G401.6 (cell line): Measurements from ENCODE around the gene CPN2.

Source experiments
- FAIRE-seq: peaks from 2 replicates; lab custom pipeline; 2012; peaks lifted over from hg19 to GRCh38; lab: Jason Lieb, UNC

CPN2 gene, protein sequence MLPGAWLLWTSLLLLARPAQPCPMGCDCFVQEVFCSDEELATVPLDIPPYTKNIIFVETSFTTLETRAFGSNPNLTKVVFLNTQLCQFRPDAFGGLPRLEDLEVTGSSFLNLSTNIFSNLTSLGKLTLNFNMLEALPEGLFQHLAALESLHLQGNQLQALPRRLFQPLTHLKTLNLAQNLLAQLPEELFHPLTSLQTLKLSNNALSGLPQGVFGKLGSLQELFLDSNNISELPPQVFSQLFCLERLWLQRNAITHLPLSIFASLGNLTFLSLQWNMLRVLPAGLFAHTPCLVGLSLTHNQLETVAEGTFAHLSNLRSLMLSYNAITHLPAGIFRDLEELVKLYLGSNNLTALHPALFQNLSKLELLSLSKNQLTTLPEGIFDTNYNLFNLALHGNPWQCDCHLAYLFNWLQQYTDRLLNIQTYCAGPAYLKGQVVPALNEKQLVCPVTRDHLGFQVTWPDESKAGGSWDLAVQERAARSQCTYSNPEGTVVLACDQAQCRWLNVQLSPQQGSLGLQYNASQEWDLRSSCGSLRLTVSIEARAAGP

DNA sequence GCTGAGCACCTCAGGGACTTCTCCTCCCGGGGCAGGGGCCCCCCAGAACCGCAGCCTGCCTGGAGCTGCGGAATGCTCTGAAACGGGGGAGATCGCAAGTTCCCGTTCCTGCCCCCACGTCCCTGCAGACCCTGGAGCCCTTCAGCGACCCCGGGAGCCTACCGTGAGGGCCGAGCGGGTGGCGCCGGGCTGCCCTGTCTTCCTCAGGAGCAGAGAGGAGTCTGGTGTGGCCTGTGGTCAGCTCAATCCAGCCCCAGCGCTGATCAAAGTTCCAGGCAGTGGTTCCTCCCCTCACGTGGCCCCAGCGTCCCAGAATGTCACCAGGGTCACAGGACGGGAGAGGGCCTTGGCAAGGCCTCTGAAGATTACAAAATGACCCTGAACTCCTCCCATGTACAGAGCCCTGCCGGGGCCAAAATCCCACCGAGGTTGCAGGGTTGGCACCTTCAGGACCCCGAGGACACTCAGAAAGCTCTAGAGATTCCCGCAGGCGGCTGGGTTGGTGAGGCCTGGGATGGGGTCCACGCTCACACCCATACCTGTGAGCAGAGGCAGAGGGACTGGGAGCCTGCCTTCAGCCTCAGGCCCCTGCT is at the start of gene CPN2:
CPN2 (minus strand) TSS at position 249 of the 593 bp plus-strand sequence. CDS start 8,626 bp downstream, outside the sequence.
- FAIRE-seq: no peak

DNA sequence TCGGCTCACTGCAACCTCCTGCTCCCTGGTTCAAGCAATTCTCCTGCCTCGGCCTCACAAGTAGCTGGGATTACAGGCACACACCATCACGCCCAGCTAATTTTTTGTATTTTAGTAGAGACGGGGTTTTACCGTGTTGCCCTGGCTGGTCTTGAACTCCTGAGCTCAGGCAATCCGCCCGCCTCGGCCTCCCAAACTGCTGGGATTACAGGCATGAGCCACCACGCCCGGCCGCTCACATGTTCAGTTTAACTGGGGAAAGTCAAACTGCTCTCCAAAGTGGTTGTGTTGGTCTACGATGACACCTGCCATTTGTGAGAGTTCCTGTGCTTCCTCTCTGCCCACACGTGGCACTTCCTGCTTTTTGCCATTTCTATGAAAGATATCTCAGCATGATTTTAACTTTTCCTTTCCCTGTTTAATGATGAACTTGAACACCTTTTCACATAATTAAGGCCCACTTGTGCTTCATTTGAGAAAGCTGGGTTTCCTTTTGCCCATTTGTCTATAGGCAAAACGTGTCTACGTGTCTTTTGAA is 48.8 kb upstream of the CPN2 start:
- no peak for FAIRE-seq

DNA sequence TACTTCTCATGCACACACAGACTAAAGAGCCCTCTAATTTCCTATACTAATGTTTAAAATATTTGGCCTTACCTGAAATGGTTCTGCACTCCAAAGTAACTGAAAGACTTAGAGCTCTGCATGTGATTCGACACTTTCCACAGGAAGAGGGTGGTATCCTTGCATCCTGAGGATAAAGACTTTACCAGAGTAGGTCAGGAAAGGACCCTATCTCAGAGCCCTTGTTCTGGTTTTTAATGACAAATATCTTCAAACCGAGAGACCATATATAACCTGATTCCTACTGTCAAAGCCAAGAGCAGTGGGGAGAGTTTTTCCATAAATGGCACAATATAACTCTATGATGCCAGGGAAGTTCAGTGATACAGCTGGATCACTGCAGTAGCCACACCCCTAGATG is 48.0 kb upstream of the CPN2 start, which contains the start of gene GP5:
GP5 (minus strand) TSS at position 101 of the 400 bp plus-strand sequence. CDS start 984 bp downstream, outside the sequence.
- FAIRE-seq: no peak

DNA sequence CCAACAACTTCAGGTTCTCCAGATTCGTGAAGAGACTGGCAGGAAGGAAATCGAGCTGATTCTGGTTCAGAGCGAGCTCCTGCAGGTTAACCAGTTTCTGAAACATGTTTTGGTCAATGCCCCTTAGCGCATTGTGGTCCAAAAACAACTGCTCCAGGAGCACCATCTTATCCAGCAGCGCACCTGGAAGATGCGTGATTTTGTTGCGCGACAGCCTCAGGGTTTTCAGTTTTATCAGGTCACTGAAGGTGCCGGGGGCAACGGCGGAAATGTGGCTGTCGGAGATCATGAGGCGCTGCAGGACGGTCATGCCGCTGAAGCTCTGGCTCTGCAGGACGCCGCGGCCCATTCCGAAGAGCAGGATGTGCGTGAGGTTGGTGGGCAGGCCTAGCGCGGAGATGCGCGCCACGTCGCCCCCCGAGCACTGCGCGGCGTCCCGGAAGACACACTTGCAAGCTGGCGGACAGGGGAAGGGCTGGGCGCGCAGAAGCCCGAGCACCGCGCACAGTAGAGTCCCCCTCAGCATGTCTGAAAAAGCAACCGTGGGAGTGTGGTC is 46.7 kb upstream of the CPN2 start:
- no peak for FAIRE-seq

DNA sequence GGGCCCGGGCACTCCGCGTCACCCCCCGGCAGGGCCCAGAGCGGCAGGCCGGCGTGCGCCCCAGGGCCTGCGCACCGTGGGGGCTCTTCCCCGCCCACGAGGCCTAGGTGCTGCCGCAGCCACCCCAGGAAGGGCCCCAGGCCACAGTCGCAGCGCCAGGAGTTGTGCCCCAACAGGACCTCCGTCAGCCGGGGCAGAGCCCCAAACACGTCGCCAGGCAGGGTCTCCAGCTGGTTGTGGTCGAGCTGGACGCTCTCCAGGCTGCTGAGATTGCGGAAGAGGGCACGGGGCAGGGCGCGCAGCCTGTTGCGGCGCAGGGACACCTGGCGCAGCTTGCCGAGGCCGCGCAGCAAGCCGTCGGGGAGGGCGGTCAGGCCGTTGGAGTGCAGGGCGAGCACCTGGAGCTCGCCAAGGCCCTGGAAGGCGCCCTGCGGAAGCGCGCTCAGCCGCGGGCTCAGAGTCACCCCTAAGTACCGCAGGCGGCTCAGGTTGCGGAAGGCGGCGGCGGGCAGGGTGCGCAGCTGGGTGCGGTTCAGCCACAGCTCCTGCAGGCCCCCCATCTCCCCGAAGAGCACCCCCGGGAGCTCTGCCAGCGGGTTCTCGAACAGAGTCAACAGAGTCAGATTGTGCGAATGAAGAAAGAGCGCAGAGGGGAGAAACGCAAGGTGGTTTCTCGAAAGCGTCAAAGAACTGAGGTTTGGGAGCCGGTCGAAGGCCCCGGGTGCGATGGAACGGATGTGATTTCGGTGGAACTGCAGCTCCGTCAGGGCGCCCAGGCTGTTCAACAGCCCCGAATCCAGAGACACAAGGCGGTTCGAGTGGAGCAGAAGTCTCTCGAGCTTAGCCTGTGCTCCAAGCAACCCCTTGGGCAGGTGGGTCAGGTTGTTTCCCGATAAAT is 46.0 kb upstream of the CPN2 start:
- no peak for FAIRE-seq

DNA sequence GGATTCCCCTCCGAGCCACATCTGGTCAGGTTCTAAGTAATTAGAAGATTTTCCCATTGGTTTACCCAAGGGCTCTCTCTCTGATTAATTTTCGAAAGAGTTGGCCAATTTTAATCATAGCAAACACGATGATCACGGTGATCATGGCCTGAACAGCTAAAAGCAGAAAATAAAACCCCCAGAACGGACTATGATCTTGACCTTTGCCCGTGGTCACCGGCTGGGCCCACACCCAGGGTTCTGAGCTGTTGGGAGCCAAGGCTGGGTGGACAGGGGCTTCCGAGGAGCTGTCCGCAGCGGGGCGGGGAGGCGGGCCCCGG is 45.4 kb upstream of the CPN2 start:
- no peak for FAIRE-seq

DNA sequence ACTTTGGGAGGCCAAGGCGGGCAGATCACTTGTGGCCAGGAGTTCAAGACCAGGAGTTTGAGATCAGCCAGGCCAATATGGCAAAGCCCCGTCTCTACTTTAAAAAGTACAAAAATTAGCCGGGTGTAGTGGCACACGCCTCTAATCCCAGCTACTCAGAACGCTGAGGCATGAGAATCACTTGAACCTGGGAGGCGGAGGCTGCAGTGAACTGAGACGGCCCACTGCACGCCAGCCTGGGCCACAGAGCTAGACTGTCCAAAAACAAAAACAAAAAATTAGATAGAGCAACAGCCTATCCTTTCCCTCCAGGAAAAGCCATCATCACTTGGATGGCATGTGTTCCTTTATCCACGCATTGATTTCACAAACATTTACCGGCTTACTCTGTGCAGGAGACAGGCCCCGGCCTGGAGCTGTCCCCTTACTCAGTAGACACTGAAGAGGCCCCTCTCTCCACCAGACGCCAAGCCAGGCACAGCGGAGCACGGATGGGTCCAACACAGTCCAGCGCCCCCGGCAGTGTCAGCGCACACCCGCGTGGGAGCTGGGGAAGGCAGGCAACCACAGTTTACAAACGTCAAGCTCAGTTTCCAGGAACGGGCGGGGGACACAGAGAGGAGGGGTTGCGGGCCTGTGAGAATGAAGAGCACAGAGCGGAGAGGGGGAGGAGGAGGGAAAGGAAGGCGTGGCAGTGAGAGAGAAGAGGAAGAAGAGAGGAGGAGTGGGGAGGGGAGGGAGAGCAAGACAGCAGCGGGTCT is 44.8 kb upstream of the CPN2 start:
- no peak for FAIRE-seq

DNA sequence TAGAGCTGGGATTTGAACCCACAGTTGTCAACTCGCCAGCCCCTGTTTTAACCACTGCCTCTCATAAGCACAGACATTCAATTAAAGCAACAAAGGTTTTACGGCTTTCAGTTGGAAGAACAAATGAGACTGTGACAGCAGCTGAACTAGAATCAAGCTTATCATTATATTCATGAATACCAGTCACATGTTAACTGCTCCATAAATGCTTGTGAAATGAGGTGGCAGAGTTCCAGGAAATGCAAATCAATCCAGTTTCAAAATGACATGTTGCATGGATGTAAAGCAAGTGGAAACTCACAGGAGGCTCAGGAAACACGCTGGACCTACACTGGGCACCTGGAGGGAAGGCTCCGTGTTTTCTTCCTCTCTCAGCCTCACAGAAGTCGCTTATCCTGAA is 44.1 kb upstream of the CPN2 start:
- no peak for FAIRE-seq

DNA sequence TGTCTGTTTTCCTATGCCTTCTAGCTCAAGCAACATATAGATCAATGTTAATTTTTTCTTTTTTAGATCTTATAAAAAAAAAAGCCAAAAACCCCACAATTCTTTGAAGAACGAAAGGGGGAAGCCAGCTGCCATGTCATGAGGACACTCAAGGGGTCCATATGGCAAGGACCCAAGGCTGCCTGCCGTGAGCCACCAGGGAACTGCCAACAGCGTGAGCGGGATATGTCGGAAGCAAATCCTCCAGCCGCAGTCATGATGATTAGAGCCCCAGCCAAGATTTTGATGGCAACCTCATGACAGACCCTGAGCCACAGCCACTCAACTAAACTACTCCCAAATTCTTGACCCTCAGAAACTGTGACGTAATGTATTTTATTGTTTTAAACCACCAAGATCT is 41.4 kb upstream of the CPN2 start:
- no peak for FAIRE-seq

DNA sequence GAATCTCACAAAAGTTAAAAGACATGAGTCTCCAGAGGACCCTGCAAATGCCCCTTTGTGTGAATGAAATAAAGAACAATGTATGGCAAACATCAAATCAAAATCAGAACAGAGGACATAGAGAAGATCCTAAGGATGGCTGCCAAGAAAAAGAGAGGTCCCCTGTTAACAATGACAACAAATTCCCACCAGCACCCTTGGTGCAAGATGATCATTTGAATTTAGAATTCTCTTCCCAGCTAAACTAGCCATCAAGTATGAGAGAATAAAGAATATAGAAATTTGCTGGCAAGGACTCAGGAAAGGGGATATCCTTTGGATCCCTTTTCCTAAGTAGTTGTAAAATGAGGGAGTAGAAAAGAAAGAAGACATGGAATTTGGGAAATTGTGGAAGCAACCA is 39.7 kb upstream of the CPN2 start:
- FAIRE-seq: no peak

DNA sequence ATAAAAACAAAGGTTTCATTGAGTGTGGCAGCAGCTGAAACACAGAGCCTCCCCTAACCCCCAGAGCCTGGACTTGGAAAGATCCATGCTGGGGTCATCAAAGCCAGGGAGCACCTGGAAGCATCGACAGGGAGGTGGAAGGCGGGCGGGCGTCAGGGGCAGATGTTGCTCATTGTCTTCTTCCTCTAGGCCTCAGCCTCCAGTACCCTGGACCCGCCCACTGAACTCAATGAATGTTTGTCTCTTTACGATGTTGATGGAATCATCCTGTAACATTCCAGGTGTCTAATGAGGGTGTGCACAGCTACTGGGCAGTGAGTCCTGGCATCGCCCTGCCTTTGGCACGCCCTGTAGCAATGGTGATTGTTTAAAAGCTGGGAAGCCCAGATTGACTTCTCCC is 38.1 kb upstream of the CPN2 start:
- FAIRE-seq: no peak

DNA sequence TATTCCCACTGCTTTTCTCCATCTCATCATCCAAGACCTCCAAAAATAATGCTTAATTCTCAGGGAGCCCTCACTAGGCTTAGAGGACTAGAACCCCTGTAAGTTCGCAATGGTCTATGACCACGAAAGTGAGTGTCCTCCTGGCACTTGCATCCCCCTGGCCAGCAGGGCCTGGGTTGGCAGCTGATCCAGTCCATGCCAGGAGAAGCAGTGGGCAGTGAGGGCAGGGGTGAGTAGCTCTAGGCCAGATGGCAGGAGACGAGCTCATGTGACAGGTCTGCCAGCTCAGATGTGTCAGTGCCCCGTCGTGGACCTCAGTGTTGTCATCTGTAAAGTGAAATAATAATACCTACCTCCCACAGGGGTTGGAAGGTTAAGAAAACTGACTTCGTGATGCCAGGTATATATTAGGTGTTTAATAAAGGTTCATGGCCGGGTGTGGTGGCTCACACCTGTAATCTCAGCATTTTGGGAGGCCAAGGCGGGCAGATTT is 36.8 kb upstream of the CPN2 start:
- no peak for FAIRE-seq

DNA sequence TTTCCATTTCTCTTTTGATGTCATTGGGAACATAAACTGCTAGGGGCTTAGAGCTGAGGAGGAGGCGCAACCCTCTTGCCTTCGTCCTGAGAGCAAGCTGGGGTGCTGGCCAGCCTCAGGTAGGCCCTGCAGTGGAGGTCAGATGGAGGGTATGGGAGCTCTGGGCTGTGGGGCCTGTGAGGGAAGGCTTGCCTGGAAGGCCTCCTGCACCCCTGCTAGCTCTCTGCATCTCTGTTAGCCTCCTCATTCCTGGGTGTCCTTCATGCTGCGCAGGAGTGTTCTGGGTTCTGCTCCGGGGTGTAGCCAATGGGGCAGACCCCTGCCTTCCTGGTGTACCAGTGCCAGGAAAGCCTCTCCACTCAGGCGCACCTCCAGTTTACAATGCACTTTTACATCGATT is 36.1 kb upstream of the CPN2 start:
- FAIRE-seq: no peak

DNA sequence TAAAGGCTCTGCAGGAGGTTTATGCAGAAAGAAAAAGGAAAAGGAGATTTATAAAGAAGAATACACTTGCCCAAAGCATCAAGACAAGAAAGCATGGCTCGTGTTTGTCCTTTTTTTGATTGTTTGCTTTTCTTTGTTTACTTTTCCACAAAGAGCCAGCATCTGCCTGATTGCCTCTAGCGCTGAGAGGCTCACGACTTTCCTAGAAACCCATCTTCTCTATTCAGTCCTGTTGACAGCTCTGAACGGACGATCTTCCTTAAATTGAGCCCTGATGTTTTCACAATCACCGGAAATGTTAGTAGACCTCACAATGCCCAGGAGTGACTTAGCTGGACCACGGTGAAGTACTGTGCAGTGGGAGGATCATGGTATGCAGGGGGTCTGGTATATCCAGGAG is 35.5 kb upstream of the CPN2 start:
- FAIRE-seq: no peak

DNA sequence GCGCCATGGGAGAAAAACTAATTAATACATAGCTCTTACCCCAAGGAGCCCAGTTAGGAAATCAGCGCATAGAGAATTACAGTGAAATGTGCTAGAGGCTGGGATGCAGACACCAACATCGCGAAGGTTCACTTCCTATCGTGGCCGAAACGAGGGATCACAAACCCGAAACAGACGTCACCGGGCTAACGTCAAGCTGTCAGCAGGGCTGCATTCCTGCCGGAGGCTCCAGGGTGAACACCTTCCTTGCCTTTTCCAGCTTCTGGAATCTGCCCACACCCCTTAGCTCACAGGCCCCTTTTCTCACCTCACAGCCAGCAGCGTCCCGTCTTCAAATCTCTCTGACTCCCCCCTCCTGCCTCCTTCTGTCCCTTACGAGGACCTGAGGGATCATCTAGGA is 34.9 kb upstream of the CPN2 start:
- FAIRE-seq: no peak

DNA sequence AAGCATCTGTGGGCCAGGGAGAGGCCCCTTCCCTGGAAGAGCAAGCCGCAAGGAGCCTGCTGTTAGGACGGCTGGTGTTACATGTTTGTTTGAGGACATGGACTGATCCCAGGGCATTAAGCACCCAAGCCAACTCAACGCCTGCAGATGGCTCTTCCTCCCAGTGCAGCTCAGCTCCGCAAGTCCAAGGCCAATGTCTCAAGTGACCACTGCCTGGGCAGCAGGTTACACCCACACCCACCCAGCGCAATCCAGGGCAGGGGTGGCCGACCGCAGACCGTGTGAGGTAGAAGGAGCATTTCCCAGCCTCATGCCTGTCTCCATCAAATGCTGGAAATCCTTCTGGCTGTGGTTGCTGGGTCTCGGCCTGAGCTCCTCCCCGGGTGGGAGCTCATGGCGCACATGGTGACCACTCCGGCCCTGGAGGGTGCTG is 33.5 kb upstream of the CPN2 start:
- FAIRE-seq: no peak

DNA sequence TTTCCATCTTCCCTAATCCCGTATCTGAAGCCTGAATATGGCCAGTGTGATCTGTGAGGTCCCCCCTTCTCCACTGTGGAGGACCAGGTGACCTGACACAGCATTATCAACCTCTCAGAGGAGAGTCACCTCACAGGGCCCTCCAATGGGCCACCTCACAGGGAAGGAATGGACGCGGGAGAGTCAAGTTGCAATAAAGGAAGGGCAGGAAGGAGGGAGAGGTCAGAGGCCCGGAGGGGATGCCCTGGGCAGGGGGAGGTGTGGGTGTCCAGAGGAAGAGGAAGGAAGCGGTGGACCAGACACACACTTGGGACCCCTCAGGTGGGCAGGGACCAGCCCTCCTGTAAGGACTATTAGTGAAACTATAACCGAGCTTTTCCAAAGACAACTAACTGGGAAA is 33.0 kb upstream of the CPN2 start:
- no peak for FAIRE-seq

DNA sequence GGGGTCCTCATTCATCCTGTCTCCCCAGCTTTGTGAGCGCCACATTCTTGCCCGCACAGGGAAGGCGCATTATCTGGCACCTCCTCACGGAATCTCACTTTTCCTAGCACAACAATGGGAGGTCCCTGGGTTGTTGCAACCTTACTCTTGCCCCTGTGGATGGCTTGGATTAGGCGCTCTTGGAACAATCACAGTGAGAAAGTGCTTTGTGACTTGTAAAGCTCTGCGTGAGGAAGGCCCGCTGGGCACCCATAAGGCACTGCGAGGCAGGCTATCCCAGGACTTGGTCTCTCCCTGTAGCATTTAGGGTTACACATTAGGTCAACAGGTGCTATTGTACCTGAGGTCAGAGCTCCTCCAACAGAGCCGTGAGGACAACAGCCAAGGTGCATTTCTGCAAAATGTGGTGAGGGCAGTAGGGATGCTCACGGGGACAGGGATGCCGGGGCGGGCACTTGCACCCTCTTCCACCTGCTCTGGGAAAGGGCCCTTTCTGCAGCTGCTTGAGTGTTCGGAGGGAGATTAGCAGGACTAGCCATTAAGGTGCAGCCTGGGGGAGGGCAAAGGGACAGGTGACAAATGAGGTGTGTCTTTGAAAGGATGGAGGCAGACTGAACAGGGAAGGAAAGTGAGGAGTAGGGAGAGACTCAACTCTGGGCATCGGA is 32.3 kb upstream of the CPN2 start:
- no peak for FAIRE-seq

DNA sequence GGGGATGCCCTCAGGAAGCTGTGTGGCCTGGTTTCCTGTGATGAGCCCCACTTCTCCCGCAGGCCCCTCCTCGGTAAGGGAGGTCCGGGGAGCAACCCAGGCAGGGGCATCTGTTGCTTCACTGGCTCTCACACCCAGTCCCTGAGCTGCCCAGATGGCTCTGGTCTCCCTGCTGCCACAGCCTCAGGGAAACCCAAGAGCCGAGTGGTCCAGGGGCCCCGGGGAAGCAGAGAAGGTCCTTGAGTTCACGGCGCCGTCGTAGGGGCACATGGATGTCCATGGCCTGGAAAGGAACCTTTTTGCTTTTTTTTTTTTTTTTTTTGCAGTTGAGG is 31.7 kb upstream of the CPN2 start:
- no peak for FAIRE-seq

DNA sequence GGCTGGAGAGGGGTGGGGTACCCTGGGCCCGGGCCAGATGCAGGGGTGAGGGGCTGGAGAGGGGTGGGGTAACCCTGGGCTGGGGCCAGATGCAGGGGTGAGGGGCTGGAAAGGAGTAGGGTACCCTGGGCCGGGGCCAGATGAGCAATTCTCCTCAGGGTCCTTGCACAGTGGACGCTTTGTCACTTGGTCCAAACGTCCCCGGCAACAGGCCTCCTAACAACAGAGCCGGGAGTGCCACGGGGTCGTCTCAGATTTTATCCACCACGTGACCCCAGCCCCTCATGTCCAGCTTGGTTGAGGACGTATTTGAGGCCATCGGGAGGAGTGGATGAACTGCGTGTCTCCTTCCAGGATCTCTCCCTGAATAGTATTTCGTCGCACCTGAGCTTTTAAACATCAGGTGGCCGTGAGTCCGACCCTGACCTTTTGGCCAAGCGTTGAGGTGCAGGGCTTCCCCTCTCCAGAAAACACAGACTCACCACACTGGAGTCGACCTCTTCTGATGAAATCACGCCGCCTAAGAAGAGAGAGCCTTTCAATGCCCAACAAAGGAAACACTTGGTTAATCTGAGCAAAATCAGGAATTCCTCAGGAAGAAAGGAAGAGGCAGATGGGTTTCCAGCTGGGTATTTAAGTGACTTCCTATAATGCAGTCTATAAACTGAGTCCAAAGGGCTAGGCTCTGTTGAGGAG is 31.2 kb upstream of the CPN2 start:
- FAIRE-seq: no peak
